A549 (cell line): ENCODE measurements around the gene CHST15. TPM values are rescaled to one million over a fixed set of nuclear protein-coding genes. Genes with fewer than 3 reads are reported as not detected.

Source experiments
- ATAC-seq, 2 experiments: fragments of 200-7000 bp in 1 of 2; fragments of >200 bp in 1 of 2; cut with Nextera tagmentation in 1 of 2; cut with Tn5 transposase in 1 of 2; 3 replicates each; pipeline versions ENCODE4 v1.8.0 to v1.9.1; 2018 to 2020; ENCODE audit warnings: mild to moderate bottlenecking in 1 of 2, moderate library complexity in 1 of 2
- CTCF ChIA-PET: fragments of 300-600 bp; sonication (Branson Sonifier 250); formaldehyde crosslinking; extraction: SDS; loops from one replicate; lab custom pipeline; 2021; ENCODE audit warnings: antibody characterized with exemption, inconsistent platforms; lab: Yijun Ruan, JAX
- POLR2A ChIA-PET: fragments of 350-600 bp; formaldehyde crosslinking; extraction: SDS; loops from one replicate; lab custom pipeline; 2021; ENCODE audit warnings: antibody characterized with exemption, inconsistent platforms; lab: Yijun Ruan, JAX
- DNase-seq, 2 experiments: peaks; one replicate each; pipeline versions ENCODE4 v3.0.0 to v3.0.0-alpha.2; 2011 to 2016; ENCODE audit warnings: low read depth in 1 of 2, low spot score in 1 of 2
- FAIRE-seq: peaks from 2 replicates; lab custom pipeline; 2011; peaks lifted over from hg19 to GRCh38; lab: Jason Lieb, UNC
- H3K27ac ChIP-seq, 2 experiments: fragments of >200 bp; sonication (Bioruptor Twin); formaldehyde crosslinking; 3 replicates each; pipeline ENCODE4 v1.5.1; 2016 to 2017
- H3K4me1 ChIP-seq: fragments of >200 bp; sonication (Bioruptor Twin); formaldehyde crosslinking; 3 replicates; pipeline ENCODE4 v1.6.1; 2016
- H3K4me2 ChIP-seq: fragments of >200 bp; sonication (Bioruptor Twin); formaldehyde crosslinking; 3 replicates; pipeline ENCODE4 v1.6.1; 2016
- H3K4me3 ChIP-seq: fragments of >200 bp; sonication (Bioruptor Twin); formaldehyde crosslinking; 3 replicates; pipeline ENCODE4 v1.5.1; 2016
- H3K9me3 ChIP-seq: fragments of >200 bp; sonication (Bioruptor Twin); formaldehyde crosslinking; 3 replicates; pipeline ENCODE4 v1.6.1; 2016
- BHLHE40 ChIP-seq: IDR thresholded peaks from 2 replicates; pipeline ENCODE4 v1.6.1; 2012; ENCODE audit warnings: low read depth, low read length, inconsistent platforms
- CHD4 ChIP-seq: fragments of 200-600 bp; sonication (generic); IDR thresholded peaks from 2 replicates; pipeline ENCODE4 v1.6.1; 2016; ENCODE audit warnings: antibody characterized with exemption, mild to moderate bottlenecking, borderline replicate concordance
- EP300 ChIP-seq, 2 experiments: fragments of >200 bp; sonication (Bioruptor Twin); formaldehyde crosslinking; IDR thresholded peaks; 2 replicates in 1 of 2; 3 replicates in 1 of 2; pipeline ENCODE4 v1.6.1; 2016 to 2017
- HOXA7 ChIP-seq: fragments of 250-450 bp; sonication (Bioruptor Pico); IDR thresholded peaks from 2 replicates; pipeline ENCODE4 v1.5.0; 2020; ENCODE audit warnings: mild to moderate bottlenecking, moderate library complexity
- JUN ChIP-seq, 2 experiments: fragments of >200 bp; sonication (Bioruptor Twin); formaldehyde crosslinking; IDR thresholded peaks; 2 replicates in 1 of 2; 3 replicates in 1 of 2; pipeline ENCODE4 v1.6.1; 2016 to 2017
- MAFK ChIP-seq: fragments of 450-650 bp; IDR thresholded peaks from 2 replicates; pipeline ENCODE4 v1.6.1; 2014; ENCODE audit not compliant: partially characterized antibody
- NPAS2 ChIP-seq: fragments of 250-450 bp; sonication (Bioruptor Pico); IDR thresholded peaks from 2 replicates; pipeline ENCODE4 v1.8.0; 2022; ENCODE audit warnings: mild to moderate bottlenecking, moderate library complexity, borderline replicate concordance
- PHF8 ChIP-seq: fragments of 200-600 bp; sonication (generic); IDR thresholded peaks from 2 replicates; pipeline ENCODE4 v1.6.1; 2016; ENCODE audit warnings: low read depth, mild to moderate bottlenecking, antibody characterized with exemption, moderate library complexity, borderline replicate concordance
- RAD21 ChIP-seq, 2 experiments: fragments of >200 bp in 1 of 2; sonication (Bioruptor Twin) in 1 of 2; formaldehyde crosslinking in 1 of 2; IDR thresholded peaks in 1 of 2; conservative IDR thresholded peaks in 1 of 2; 2 replicates in 1 of 2; 3 replicates in 1 of 2; pipeline ENCODE4 v1.6.1; 2012 to 2018; ENCODE audit warnings: inconsistent platforms in 1 of 2
- RFX5 ChIP-seq: fragments of 450-650 bp; IDR thresholded peaks from 2 replicates; pipeline ENCODE4 v1.7.1; 2014; ENCODE audit warnings: antibody characterized with exemption, mild to moderate bottlenecking, moderate library complexity
- SMC3 ChIP-seq: fragments of >200 bp; sonication (Bioruptor Twin); formaldehyde crosslinking; IDR thresholded peaks from 3 replicates; pipeline ENCODE4 v1.6.1; 2018; ENCODE audit warnings: inconsistent platforms
- SREBF2 ChIP-seq: fragments of 450-650 bp; IDR thresholded peaks from 2 replicates; pipeline ENCODE4 v1.6.1; 2014; ENCODE audit warnings: mild to moderate bottlenecking, moderate library complexity
- ZSCAN20 ChIP-seq: fragments of 250-450 bp; sonication (Bioruptor Pico); IDR thresholded peaks from 2 replicates; pipeline ENCODE4 v1.8.0; 2022; ENCODE audit warnings: mild to moderate bottlenecking, moderate library complexity
- WGBS: methylation state at CpG from one replicate; pipeline ENCODE4 v1.1.6; 2017; ENCODE audit errors: missing lambda C conversion rate; 5-methylcytosine and 5-hydroxymethylcytosine counted together
- polyA plus RNA-seq, 4 experiments: library from polyadenylated mRNA; depleted of rRNA in 3 of 4; stranded (reverse); fragments of >200 nt; fragmentation: RNase III in 1 of 4; extraction: RNeasy Plus Mini Kit Qiagen cat#74134 plus additional on column Dnase treatment in 1 of 4; gene quantifications; 2 replicates in 3 of 4; 3 replicates in 1 of 4; pipeline ENCODE4 v1.2.3, GENCODE V29; 2011 to 2017
- TF ChIP-seq, protein P1 (sequence below): fragments of 250-450 bp; sonication (Bioruptor Pico); IDR thresholded peaks from 2 replicates; pipeline ENCODE4 v1.5.0; 2021; ENCODE audit warnings: mild to moderate bottlenecking, moderate library complexity, borderline replicate concordance
- TF ChIP-seq, protein P2 (sequence below): IDR thresholded peaks from 2 replicates; pipeline ENCODE4 v1.6.1; 2012
- TF ChIP-seq, protein P3 (sequence below): fragments of 450-650 bp; IDR thresholded peaks from 2 replicates; pipeline ENCODE4 v1.6.1; 2014; ENCODE audit warnings: antibody characterized with exemption
- TF ChIP-seq, protein P4 (sequence below): fragments of >200 bp; sonication (Bioruptor Twin); formaldehyde crosslinking; IDR thresholded peaks from 3 replicates; pipeline ENCODE4 v1.6.1; 2016
- TF ChIP-seq, protein P5 (sequence below): fragments of >200 bp; sonication (Bioruptor Twin); formaldehyde crosslinking; IDR thresholded peaks from 2 replicates; pipeline ENCODE4 v1.6.1; 2016
- TF ChIP-seq, protein P6 (sequence below): fragments of 200-600 bp; sonication (generic); IDR thresholded peaks from 2 replicates; pipeline ENCODE4 v1.6.1; 2016; ENCODE audit warnings: antibody characterized with exemption, mild to moderate bottlenecking, moderate library complexity

CHST15 gene
- polyA plus RNA-seq, 2 of the 4 experiments (the other 2 are of a cell fraction), result 5.1 to 10.3 TPM

DNA sequence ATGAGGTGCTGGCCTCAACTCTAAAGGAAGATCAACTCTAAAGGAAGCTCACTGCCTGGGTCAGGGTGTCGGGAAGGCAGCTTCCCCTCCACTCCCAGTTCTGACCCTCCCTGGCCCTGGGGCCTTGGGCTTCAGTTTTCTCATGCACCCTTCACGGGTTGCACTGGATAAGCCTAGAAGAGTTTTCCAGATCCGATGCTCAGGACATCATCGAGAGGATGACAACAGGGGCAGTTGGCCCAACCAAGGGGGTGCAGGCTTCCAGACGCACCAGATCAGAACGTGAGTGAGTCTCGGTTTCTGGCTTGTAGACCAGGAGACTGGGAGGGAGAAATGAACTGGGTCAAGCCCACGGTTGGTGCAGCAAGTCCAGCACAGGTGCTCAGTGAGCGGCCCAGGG is 34.2 kb upstream of the CHST15 start:
- no peak for DNase-seq
- H3K4me2 ChIP-seq, result no peak overlapping the region
- no peak for FAIRE-seq
- TF ChIP-seq SMC3 (no peak), MAFK (no peak), RAD21 (conservative IDR thresholded peaks at IDR 0.05 in 1 of 2, IDR thresholded peaks at IDR 0.05 in 1 of 2) (no peak), HOXA7 (CRISPR knock-in tag) (no peak), JUN (IDR thresholded peaks at IDR 0.05) (no peak), SREBF2 (no peak), RFX5 (no peak), NPAS2 (no peak), ZSCAN20 (CRISPR knock-in tag) (no peak), CHD4 (no peak), EP300 (IDR thresholded peaks at IDR 0.05) (no peak), BHLHE40 (no peak), PHF8 (no peak)
- TF ChIP-seq, protein P1, sequence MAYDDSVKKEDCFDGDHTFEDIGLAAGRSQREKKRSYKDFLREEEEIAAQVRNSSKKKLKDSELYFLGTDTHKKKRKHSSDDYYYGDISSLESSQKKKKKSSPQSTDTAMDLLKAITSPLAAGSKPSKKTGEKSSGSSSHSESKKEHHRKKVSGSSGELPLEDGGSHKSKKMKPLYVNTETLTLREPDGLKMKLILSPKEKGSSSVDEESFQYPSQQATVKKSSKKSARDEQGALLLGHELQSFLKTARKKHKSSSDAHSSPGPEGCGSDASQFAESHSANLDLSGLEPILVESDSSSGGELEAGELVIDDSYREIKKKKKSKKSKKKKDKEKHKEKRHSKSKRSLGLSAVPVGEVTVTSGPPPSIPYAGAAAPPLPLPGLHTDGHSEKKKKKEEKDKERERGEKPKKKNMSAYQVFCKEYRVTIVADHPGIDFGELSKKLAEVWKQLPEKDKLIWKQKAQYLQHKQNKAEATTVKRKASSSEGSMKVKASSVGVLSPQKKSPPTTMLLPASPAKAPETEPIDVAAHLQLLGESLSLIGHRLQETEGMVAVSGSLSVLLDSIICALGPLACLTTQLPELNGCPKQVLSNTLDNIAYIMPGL (CRISPR knock-in tag), result no peak
- TF ChIP-seq, protein P2, sequence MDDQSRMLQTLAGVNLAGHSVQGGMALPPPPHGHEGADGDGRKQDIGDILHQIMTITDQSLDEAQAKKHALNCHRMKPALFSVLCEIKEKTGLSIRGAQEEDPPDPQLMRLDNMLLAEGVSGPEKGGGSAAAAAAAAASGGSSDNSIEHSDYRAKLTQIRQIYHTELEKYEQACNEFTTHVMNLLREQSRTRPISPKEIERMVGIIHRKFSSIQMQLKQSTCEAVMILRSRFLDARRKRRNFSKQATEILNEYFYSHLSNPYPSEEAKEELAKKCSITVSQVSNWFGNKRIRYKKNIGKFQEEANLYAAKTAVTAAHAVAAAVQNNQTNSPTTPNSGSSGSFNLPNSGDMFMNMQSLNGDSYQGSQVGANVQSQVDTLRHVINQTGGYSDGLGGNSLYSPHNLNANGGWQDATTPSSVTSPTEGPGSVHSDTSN, result no peak
- TF ChIP-seq, protein P3, sequence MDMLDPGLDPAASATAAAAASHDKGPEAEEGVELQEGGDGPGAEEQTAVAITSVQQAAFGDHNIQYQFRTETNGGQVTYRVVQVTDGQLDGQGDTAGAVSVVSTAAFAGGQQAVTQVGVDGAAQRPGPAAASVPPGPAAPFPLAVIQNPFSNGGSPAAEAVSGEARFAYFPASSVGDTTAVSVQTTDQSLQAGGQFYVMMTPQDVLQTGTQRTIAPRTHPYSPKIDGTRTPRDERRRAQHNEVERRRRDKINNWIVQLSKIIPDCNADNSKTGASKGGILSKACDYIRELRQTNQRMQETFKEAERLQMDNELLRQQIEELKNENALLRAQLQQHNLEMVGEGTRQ, result no peak
- TF ChIP-seq, protein P4, sequence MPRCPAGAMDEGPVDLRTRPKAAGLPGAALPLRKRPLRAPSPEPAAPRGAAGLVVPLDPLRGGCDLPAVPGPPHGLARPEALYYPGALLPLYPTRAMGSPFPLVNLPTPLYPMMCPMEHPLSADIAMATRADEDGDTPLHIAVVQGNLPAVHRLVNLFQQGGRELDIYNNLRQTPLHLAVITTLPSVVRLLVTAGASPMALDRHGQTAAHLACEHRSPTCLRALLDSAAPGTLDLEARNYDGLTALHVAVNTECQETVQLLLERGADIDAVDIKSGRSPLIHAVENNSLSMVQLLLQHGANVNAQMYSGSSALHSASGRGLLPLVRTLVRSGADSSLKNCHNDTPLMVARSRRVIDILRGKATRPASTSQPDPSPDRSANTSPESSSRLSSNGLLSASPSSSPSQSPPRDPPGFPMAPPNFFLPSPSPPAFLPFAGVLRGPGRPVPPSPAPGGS, result no peak
- TF ChIP-seq, protein P5, sequence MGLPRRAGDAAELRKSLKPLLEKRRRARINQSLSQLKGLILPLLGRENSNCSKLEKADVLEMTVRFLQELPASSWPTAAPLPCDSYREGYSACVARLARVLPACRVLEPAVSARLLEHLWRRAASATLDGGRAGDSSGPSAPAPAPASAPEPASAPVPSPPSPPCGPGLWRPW, result no peak
- TF ChIP-seq, protein P6, sequence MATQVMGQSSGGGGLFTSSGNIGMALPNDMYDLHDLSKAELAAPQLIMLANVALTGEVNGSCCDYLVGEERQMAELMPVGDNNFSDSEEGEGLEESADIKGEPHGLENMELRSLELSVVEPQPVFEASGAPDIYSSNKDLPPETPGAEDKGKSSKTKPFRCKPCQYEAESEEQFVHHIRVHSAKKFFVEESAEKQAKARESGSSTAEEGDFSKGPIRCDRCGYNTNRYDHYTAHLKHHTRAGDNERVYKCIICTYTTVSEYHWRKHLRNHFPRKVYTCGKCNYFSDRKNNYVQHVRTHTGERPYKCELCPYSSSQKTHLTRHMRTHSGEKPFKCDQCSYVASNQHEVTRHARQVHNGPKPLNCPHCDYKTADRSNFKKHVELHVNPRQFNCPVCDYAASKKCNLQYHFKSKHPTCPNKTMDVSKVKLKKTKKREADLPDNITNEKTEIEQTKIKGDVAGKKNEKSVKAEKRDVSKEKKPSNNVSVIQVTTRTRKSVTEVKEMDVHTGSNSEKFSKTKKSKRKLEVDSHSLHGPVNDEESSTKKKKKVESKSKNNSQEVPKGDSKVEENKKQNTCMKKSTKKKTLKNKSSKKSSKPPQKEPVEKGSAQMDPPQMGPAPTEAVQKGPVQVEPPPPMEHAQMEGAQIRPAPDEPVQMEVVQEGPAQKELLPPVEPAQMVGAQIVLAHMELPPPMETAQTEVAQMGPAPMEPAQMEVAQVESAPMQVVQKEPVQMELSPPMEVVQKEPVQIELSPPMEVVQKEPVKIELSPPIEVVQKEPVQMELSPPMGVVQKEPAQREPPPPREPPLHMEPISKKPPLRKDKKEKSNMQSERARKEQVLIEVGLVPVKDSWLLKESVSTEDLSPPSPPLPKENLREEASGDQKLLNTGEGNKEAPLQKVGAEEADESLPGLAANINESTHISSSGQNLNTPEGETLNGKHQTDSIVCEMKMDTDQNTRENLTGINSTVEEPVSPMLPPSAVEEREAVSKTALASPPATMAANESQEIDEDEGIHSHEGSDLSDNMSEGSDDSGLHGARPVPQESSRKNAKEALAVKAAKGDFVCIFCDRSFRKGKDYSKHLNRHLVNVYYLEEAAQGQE, result no peak
- H3K9me3 ChIP-seq, result no peaks in the 10 kb centered on the region
- CTCF ChIA-PET, result interaction anchor here (1.2 to 2.4 kb wide), 4 partner anchors 12 to 132 kb away, joined by 4 to 15 read pairs (median 8); no protein-coding TSS in a partner anchor
- POLR2A ChIA-PET, result no interaction called here
- peak overlapping the region in 1 of 2 experiments; percentile 51; a peak in 2 of 6 replicates for H3K27ac ChIP-seq
- 88% methylated on average over 7 of the region's 9 CpGs for WGBS
- H3K4me1 ChIP-seq, result no peaks in the 10 kb centered on the region
- ATAC-seq, result no peak
- no peak overlapping the region for H3K4me3 ChIP-seq
